Measurements from ENCODE around the gene NOG.

NOG gene

DNA sequence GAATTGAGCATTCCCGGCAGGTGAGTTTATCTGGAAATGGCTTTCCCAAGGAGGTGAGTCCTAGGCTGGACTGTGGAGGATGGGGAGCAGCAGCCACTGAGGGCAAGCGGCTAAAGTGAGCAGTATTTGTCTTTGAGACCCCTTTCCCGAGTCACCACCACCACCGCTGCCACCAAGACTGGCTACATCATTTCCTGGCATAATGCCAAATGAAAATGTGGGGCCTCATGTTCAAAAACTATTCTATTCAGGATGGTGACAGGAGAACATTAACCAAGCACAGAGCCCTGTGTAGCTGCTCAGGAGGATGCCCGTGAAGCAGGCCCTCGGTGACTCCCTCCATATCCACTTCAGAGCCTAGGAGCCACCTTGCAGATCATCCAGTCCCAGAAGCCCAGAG lies 46.0 kb downstream of the NOG start:
- Mint-ChIP-seq H3K27ac (no peak overlapping the region), H3K36me3 (ENCODE audit: low read depth) (no peaks in the 10 kb centered on the region), H3K27me3 (peaks cover 7% of the 10 kb centered on the region), H3K4me1 (ENCODE audit: low read depth) (peaks cover 2% of the 10 kb centered on the region), H3K4me3 (no peak overlapping the region), H3K9me3 (no peaks in the 10 kb centered on the region)

DNA sequence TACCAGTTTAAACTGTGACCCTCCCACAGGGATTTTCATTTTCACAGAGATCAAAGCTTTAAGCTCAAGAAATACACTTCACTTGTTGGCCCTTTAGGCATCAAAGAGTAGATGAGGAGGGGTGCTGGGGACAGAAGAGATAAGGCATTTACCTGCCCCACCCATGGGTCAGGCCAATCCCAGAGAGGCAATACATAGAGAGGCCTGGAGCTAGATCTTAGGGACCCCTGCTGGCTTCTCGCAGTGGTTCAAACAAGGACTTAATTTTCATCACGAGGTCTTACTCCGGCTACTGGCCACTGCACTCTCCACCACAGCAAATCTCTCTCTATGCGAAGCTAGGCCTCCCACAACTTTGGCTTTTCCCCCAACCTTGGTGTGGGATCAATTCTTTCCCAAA lies 46.6 kb downstream of the NOG start:
- Mint-ChIP-seq H3K4me1 (ENCODE audit: low read depth) (peaks cover 2% of the 10 kb centered on the region), H3K27ac (no peak overlapping the region), H3K9me3 (no peaks in the 10 kb centered on the region), H3K36me3 (ENCODE audit: low read depth) (no peaks in the 10 kb centered on the region), H3K4me3 (no peak overlapping the region), H3K27me3 (peaks cover 7% of the 10 kb centered on the region)

DNA sequence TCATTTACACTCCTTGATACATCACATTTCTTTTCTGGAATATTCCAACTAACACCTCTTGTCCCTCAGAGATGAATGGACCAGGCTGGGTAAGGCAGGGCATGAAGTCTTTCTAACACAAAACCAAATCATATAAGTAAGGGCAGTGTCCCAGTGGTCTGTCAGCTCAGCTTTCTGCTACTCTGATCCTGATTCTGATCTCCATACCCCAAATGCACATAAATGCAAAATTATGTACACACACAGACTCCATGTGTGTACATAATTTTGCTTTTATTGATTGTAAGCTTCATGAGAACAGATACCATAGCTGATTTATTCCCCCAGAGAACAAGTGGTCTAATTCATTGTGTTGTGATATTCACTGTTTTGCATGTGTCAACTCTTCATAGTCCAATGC lies 47.9 kb downstream of the NOG start:
- Mint-ChIP-seq H3K27me3 (peaks cover 7% of the 10 kb centered on the region), H3K36me3 (ENCODE audit: low read depth) (no peaks in the 10 kb centered on the region), H3K4me1 (ENCODE audit: low read depth) (no peaks in the 10 kb centered on the region), H3K27ac (no peak overlapping the region), H3K4me3 (no peak overlapping the region), H3K9me3 (no peaks in the 10 kb centered on the region)

DNA sequence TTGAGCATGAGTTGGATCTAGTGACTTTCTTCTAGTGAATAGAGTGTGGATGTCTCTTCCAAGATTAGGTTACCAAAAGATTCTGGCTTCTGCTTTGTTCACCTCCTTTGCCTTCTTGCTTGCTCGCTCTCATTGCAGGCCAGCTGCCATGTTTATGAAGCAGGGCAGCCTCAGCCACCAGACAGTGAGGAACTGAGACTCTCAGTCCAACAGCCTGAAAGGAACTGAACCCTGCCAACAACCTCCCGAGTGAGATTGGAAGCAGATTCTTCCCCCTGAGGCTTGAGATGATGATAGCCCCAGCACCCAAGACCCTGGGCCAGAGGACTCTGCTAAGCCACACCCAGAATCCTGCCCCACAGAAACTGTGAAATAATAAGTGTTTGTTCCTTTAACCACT lies 48.4 kb downstream of the NOG start:
- Mint-ChIP-seq H3K27me3 (peaks cover 7% of the 10 kb centered on the region), H3K4me1 (ENCODE audit: low read depth) (no peaks in the 10 kb centered on the region), H3K27ac (no peak overlapping the region), H3K4me3 (no peak overlapping the region), H3K9me3 (no peaks in the 10 kb centered on the region), H3K36me3 (ENCODE audit: low read depth) (no peaks in the 10 kb centered on the region)

DNA sequence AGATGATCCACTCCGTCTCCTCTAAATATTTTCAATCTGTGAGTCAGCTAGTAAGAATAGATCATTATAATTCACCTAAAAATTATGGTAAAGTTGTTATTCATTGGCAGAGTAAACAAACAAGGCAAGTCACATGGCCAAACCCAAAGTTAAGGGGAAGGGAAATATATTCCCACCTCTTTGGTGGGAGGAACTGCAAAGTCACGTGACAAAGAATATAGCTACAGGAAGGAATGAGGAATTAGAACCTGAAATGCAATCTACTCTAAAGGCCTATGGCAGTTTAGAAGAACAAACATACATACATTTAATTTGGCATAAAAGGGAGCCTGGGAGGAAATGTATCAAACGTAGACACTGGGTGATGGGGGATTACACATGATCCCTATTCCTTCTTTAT lies 48.9 kb downstream of the NOG start:
- no peaks in the 10 kb centered on the region for H3K4me1 Mint-ChIP-seq (ENCODE audit: low read depth)

More for the DNA sequence above, 48.9 kb downstream of the NOG start:
- no peak overlapping the region for H3K4me3 Mint-ChIP-seq
- no peaks in the 10 kb centered on the region for H3K36me3 Mint-ChIP-seq (ENCODE audit: low read depth)
- no peak overlapping the region for H3K27ac Mint-ChIP-seq
- H3K27me3 Mint-ChIP-seq: peaks cover 7% of the 10 kb centered on the region
- no peaks in the 10 kb centered on the region for H3K9me3 Mint-ChIP-seq

Measured in stimulated activated naive CD8-positive, alpha-beta T cell treated with anti-CD3 and anti-CD28 coated beads, Interleukin-15, Interleukin-2, amounts not matched to agents 100 ng/mL and 50 ng/mL, for 24 hours (primary cell).